Fibroblast of gingiva (primary cell): ENCODE results near the gene CRACDL.

Experiments
- DNase-seq: peaks from one replicate; pipeline ENCODE4 v3.0.0-alpha.2; 2011; ENCODE audit warnings: low read depth

The CRACDL gene

GRCh38 chr2:98750593-98751282, 185.3 kb downstream of the CRACDL start:
- DNase-seq: no peak

- no peak for DNase-seq
These were observed 187.0 kb downstream of the CRACDL start for GRCh38 chr2:98749066-98749450.

GRCh38 chr2:98748292-98749065, 187.5 kb downstream of the CRACDL start:
- no peak for DNase-seq

DNA sequence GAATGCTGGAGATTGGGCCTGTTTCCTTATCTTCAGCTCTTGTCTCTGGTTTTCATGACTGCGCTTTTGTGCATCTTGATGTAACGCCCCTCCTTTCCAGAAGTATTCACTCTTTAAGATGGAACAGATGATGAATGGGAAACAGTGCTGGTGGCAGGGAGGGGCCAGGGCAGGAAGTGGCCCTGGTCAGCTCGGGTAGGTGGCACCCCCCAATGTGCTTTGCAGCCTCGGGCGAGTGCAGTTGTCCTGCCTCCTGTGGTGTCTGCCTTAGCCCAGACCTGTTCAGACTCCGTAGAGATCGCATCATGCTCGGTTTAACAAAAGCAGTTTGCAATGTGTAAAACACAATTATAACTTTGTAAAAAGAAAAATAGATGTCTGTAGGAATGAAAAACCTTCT, 188.1 kb downstream of the CRACDL start:
- DNase-seq: no peak

GRCh38 chr2:98746426-98746825, 189.6 kb downstream of the CRACDL start:
- DNase-seq: no peak

DNA sequence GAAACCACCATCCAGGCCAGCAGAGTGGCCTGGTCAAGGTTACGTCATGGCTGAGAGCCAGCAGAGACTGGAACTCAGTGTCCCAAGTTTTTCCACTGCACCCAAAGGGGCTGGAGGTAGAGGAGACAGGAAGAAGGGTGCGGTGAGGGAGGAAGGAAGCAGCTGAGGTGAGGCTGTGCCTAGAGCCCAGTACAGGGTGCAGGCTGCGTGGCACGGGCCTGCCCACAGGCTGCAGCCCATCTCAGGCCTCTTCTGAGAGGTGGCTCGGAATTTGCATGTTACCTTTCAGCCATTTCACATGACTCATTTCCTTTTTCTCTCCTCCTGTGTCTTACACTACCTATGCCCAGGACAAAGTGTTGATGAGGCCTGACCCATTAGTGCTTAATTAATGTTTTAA, 191.4 kb downstream of the CRACDL start:
- no peak for DNase-seq
